Panc1 (cell line): Measurements from ENCODE around the gene PTGFRN. TPM values are rescaled to one million over a fixed set of nuclear protein-coding genes. Genes with fewer than 3 reads are reported as not detected.

Experiments
- ATAC-seq: fragments of 200-7000 bp; cut with Tn5 transposase; 2 replicates; pipeline ENCODE4 v1.9.1; 2020; ENCODE audit warnings: mild to moderate bottlenecking, moderate library complexity
- BruUV-seq: library from RNA; stranded (reverse); fragments of 400-500 nt; replicated peaks from 2 replicates; lab custom pipeline; 2021; lab: Mats Ljungman, UMichigan
- CTCF ChIA-PET: fragments of 300-600 bp; sonication (Branson Sonifier 250); formaldehyde crosslinking; loops from one replicate; lab custom pipeline; 2022; ENCODE audit warnings: antibody characterized with exemption; lab: Charles Lee
- POLR2A ChIA-PET: fragments of 300-600 bp; sonication (Branson Sonifier 250); formaldehyde crosslinking; loops from one replicate; lab custom pipeline; 2022; ENCODE audit warnings: antibody characterized with exemption; lab: Charles Lee
- DNase-seq: peaks from one replicate; pipeline ENCODE4 v3.0.0-alpha.2; 2010; ENCODE audit warnings: low read depth, low spot score
- H3K27ac ChIP-seq: 2 replicates; pipeline ENCODE4 v1.5.1; 2011; ENCODE audit warnings: mild to moderate bottlenecking, low read length, inconsistent platforms
- H3K27me3 ChIP-seq: fragments of 200-500 bp; sonication (Bioruptor generic); 2 replicates; pipeline ENCODE4 v1.6.0; 2014; ENCODE audit warnings: low read length, inconsistent platforms; ENCODE audit not compliant: control insufficient read depth, insufficient read depth
- H3K36me3 ChIP-seq: fragments of 200-500 bp; sonication (Bioruptor generic); 2 replicates; pipeline ENCODE4 v1.5.1; 2014; ENCODE audit warnings: inconsistent platforms, mild to moderate bottlenecking, low read length, moderate library complexity; ENCODE audit not compliant: control insufficient read depth, insufficient read depth
- H3K4me1 ChIP-seq: 2 replicates; pipeline ENCODE4 v1.5.1; 2011; ENCODE audit warnings: inconsistent platforms, mild to moderate bottlenecking, low read length, moderate library complexity; ENCODE audit not compliant: control insufficient read depth, insufficient read depth
- H3K4me3 ChIP-seq, 2 experiments: 2 replicates each; pipeline ENCODE4 v1.5.1; 2011 to 2012; ENCODE audit warnings: low read depth in 2 of 2, low read length in 2 of 2, mild to moderate bottlenecking in 2 of 2, inconsistent platforms in 1 of 2, moderate library complexity in 1 of 2
- H3K9me3 ChIP-seq: fragments of 200-500 bp; sonication (Bioruptor generic); 2 replicates; pipeline ENCODE4 v1.5.1; 2014; ENCODE audit warnings: low read depth, mild to moderate bottlenecking, inconsistent platforms, low read length, moderate library complexity; ENCODE audit not compliant: control insufficient read depth, insufficient read depth
- POLR2AphosphoS5 ChIP-seq: IDR thresholded peaks from 2 replicates; pipeline ENCODE4 v1.6.1; 2012; ENCODE audit warnings: mild to moderate bottlenecking, low read depth, low read length, moderate library complexity
- SIN3A ChIP-seq: IDR thresholded peaks from 2 replicates; pipeline ENCODE4 v1.6.1; 2012; ENCODE audit warnings: low read depth, mild to moderate bottlenecking, low read length, moderate library complexity, borderline replicate concordance; ENCODE audit not compliant: insufficient read depth
- TCF7L2 ChIP-seq: IDR thresholded peaks from 2 replicates; pipeline ENCODE4 v1.6.1; 2011; ENCODE audit warnings: mild to moderate bottlenecking, low read depth, low read length, inconsistent platforms
- in situ Hi-C: cut with HindIII; loops from 2 replicates; pipeline ENCODE4 v1.10.0; 2016; ENCODE audit warnings: low sequenced_read_pairs, low pct_unique_long_range_greater_than_20kb
- intact Hi-C: fragments of 100-400 bp; cut with micrococcal nuclease; formaldehyde crosslinking; loops from one replicate; pipeline ENCODE4 v1.10.0; 2022; ENCODE audit not compliant: unreplicated experiment
- total RNA-seq: library from RNA; stranded (reverse); gene quantifications from one replicate; pipeline ENCODE4 v1.2.1, GENCODE V29; 2021; ENCODE audit not compliant: unreplicated experiment
- TF ChIP-seq, protein P1 (sequence below), 2 experiments: IDR thresholded peaks; 2 replicates each; pipeline ENCODE4 v1.6.1; 2011 to 2012; ENCODE audit warnings: low read depth in 2 of 2, control low read depth in 1 of 2, low read length in 1 of 2, mild to moderate bottlenecking in 1 of 2, moderate library complexity in 1 of 2; ENCODE audit not compliant: insufficient read depth in 1 of 2
- TF ChIP-seq, protein P2 (sequence below): fragments of 450-650 bp; IDR thresholded peaks from 2 replicates; pipeline ENCODE4 v1.5.1; 2017; ENCODE audit warnings: mild to moderate bottlenecking

The PTGFRN gene
- total RNA-seq, 1 experiment from 2014 or later, result 5.2 TPM

DNA sequence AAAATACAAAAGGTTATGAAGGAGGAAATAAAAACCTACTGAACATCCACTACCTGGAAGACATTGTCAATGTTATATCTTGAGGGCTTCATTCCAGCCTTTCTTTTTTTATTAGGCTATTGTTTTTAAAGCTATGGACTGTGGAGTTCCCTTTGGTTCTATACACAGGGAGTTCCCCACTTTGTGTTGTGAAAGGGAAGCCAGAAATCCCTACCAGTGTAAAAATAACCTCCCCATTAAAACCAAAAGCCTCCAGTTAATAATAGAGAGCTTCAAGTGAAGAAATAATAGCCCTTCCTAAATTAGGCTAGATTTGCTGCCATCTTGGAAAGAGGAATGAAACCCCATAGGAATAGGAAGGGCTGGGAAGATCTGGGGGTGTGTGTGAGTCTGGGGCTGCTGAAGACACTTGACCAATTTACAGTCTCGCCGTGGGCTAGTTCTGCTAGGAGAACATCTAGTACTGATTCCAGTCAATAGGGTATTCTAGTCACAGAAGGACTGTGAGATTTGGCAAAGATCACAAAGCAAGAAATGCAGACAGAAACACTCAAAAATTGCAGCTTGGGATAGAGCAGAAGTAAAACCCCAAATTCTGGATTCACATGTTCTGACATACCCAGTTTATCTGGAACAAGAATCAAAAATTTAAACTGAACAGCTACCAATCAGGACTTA is 32.4 kb upstream of the PTGFRN start:
- Histone ChIP-seq H3K27ac (no peak overlapping the region), H3K36me3 (no peaks in the 10 kb centered on the region), H3K9me3 (no peaks in the 10 kb centered on the region), H3K4me3 (no peak overlapping the region), H3K4me1 (peaks cover 3% of the 10 kb centered on the region), H3K27me3 (no peaks in the 10 kb centered on the region)
- no TSS peak for BruUV-seq
- DNase-seq, result no peak
- ChIA-PET CTCF (no interaction called here), POLR2A (no interaction called here)
- ATAC-seq, result no peak
- intact Hi-C loops, result no loop called here
- TF ChIP-seq, protein P1, sequence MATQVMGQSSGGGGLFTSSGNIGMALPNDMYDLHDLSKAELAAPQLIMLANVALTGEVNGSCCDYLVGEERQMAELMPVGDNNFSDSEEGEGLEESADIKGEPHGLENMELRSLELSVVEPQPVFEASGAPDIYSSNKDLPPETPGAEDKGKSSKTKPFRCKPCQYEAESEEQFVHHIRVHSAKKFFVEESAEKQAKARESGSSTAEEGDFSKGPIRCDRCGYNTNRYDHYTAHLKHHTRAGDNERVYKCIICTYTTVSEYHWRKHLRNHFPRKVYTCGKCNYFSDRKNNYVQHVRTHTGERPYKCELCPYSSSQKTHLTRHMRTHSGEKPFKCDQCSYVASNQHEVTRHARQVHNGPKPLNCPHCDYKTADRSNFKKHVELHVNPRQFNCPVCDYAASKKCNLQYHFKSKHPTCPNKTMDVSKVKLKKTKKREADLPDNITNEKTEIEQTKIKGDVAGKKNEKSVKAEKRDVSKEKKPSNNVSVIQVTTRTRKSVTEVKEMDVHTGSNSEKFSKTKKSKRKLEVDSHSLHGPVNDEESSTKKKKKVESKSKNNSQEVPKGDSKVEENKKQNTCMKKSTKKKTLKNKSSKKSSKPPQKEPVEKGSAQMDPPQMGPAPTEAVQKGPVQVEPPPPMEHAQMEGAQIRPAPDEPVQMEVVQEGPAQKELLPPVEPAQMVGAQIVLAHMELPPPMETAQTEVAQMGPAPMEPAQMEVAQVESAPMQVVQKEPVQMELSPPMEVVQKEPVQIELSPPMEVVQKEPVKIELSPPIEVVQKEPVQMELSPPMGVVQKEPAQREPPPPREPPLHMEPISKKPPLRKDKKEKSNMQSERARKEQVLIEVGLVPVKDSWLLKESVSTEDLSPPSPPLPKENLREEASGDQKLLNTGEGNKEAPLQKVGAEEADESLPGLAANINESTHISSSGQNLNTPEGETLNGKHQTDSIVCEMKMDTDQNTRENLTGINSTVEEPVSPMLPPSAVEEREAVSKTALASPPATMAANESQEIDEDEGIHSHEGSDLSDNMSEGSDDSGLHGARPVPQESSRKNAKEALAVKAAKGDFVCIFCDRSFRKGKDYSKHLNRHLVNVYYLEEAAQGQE (IDR thresholded peaks at IDR 0.05; ENCODE audit: insufficient read depth in 1 of 2, low read depth in 2 of 2, low read length in 1 of 2), result no peak
- TF ChIP-seq TCF7L2 (no peak), SIN3A (no peak), POLR2AphosphoS5 (no peak)
- TF ChIP-seq, protein P2, sequence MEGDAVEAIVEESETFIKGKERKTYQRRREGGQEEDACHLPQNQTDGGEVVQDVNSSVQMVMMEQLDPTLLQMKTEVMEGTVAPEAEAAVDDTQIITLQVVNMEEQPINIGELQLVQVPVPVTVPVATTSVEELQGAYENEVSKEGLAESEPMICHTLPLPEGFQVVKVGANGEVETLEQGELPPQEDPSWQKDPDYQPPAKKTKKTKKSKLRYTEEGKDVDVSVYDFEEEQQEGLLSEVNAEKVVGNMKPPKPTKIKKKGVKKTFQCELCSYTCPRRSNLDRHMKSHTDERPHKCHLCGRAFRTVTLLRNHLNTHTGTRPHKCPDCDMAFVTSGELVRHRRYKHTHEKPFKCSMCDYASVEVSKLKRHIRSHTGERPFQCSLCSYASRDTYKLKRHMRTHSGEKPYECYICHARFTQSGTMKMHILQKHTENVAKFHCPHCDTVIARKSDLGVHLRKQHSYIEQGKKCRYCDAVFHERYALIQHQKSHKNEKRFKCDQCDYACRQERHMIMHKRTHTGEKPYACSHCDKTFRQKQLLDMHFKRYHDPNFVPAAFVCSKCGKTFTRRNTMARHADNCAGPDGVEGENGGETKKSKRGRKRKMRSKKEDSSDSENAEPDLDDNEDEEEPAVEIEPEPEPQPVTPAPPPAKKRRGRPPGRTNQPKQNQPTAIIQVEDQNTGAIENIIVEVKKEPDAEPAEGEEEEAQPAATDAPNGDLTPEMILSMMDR, result no peak
- in situ Hi-C loops, result no loop called here

DNA sequence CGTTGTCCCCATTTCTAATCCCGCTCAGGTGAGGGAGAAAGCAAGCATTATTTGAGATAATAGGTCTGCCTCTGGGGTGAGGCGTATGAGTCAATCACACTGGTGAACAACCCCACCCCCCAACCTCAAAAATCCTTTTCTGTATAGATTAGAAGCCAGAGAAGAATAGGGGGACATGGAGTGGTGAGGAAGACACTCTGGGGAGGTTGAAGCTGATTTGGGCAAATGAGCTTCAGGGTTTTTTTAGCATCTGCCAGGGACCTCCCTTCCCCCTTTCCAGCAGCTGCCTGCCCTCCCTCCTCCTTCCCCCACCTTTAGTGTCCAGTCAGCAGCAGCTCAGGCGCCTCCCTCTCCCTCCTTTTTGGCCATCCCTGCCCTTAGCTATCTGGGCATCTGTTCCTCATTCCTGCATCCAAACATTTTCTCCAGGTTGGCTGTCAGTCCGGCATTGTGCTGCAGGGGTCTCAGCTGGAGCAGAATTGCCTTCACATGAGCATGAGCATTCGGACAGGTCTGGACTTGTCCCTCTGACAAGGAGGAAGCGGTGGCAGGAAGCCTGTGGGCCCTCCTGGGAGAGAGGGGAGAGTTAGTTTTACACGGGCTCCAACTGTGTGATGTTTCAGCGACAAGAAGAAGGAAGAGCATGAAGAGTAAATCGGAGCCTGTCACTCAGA is 30.8 kb upstream of the PTGFRN start:
- ATAC-seq, result no peak
- Histone ChIP-seq H3K4me1 (peaks cover 3% of the 10 kb centered on the region), H3K4me3 (no peak overlapping the region; a peak in 1 of 4 replicates), H3K27me3 (no peaks in the 10 kb centered on the region), H3K27ac (no peak overlapping the region), H3K9me3 (no peaks in the 10 kb centered on the region), H3K36me3 (no peaks in the 10 kb centered on the region)
- intact Hi-C loops (no loop called here), in situ Hi-C loops (no loop called here)
- ChIA-PET CTCF (no interaction called here), POLR2A (no interaction called here)
- BruUV-seq, result no TSS peak
- TF ChIP-seq SIN3A (no peak), POLR2AphosphoS5 (no peak), TCF7L2 (no peak)
- TF ChIP-seq, protein P2, result no peak
- TF ChIP-seq, protein P1 (IDR thresholded peaks at IDR 0.05; ENCODE audit: insufficient read depth in 1 of 2, low read depth in 2 of 2, low read length in 1 of 2), result no peak
- DNase-seq, result no peak
